Esophagus squamous epithelium (tissue), 5 donors: ENCODE data around the gene CELSR1. TPM values are rescaled to one million over a fixed set of nuclear protein-coding genes. Genes with fewer than 3 reads are reported as not detected.
A peak's percentile ranks its signal among the peaks of the same experiment; 100 is the strongest.
"Not testable (repeated sequence)": the region's sequence is repeated elsewhere in the genome, so short reads cannot be mapped to it uniquely, and the experiment has no call there.

Source experiments
- DNase-seq: peaks from one replicate; lab custom pipeline; 2025; lab: John Stamatoyannopoulos, UW
- H3K27ac ChIP-seq, 4 donors: fragments of 200-600 bp; sonication (generic); one replicate each; pipeline ENCODE4 v1.5.1; 2016 to 2019; ENCODE audit warnings: mild to moderate bottlenecking in 1 of 4
- H3K27me3 ChIP-seq, 4 donors: fragments of 200-600 bp; sonication (generic); 1 replicate in 3 of 4; 2 replicates in 1 of 4; pipeline versions ENCODE4 v1.5.1 to v1.6.0; 2017 to 2021; ENCODE audit warnings: antibody characterized with exemption in 1 of 4
- H3K36me3 ChIP-seq, 3 donors: fragments of 200-600 bp; sonication (generic); one replicate each; pipeline ENCODE4 v1.5.1; 2016 to 2019
- H3K4me1 ChIP-seq, 3 donors: fragments of 200-600 bp; sonication (generic); one replicate each; pipeline ENCODE4 v1.5.1; 2017 to 2019
- H3K4me3 ChIP-seq, 4 donors: fragments of 200-600 bp; sonication (generic); 1 replicate in 3 of 4; 2 replicates in 1 of 4; pipeline ENCODE4 v1.5.1; 2016 to 2019; ENCODE audit warnings: mild to moderate bottlenecking in 2 of 4, moderate library complexity in 1 of 4
- H3K9me3 ChIP-seq, 3 donors: fragments of 200-600 bp; sonication (generic); one replicate each; pipeline ENCODE4 v1.5.1; 2016 to 2019
- POLR2A ChIP-seq, 4 donors: fragments of 450-650 bp; IDR thresholded peaks; one replicate each; pipeline ENCODE4 v1.6.1; 2017; ENCODE audit warnings: antibody characterized with exemption in 4 of 4, mild to moderate bottlenecking in 4 of 4, moderate library complexity in 3 of 4
- WGBS, 2 donors: methylation state at CpG; one replicate each; pipeline ENCODE4 v1.1.5; 2018; 5-methylcytosine and 5-hydroxymethylcytosine counted together
- intact Hi-C: fragments of 100-400 bp; cut with DNase I; formaldehyde crosslinking; loops from one replicate; pipeline ENCODE4 v1.15.0; 2022
- total RNA-seq, 4 donors: library from RNA; depleted of rRNA; stranded (reverse); fragments of >200 nt; gene quantifications; one replicate each; pipeline ENCODE4 v1.1.0, GENCODE V29; 2016
- TF ChIP-seq, protein P1 (sequence below), 6 experiments: fragments of 450-650 bp in 4 of 6; fragments of 200-600 bp in 2 of 6; sonication (generic) in 2 of 6; IDR thresholded peaks; one replicate each; pipeline ENCODE4 v1.5.1; 2016 to 2019; ENCODE audit warnings: antibody characterized with exemption in 6 of 6, mild to moderate bottlenecking in 4 of 6, moderate library complexity in 4 of 6
- donor health status: DM: yes; HTN: yes; CAD: no.

CELSR1 gene
- total RNA-seq, 4 donors from 2014 or later = 38.7 to 50.6 (median 43.7) TPM

DNA sequence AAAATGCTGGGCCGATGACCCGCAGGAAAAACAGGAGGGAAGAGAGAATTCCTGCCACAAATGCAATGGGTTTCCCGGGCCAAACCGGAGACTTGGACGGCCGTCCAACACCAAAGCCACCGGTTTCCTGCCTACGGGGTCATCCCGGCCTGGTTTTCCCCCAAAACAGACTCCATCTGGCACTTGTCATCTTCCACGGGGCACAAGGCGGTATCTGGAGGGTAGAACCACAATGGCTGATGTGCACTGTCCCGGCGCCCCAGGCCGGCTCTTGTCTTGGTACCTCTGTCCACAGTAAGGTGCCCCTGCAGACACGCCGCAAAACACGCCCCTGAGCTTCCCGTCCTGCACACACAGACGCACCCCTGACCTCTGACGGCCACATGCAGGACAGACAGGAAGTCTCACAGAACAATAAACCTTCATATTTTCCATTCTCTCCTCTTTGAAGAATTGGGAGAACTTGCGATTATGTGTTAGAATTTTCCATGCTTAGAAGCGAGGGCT lies 20.1 kb downstream of the CELSR1 start:
- Histone ChIP-seq H3K4me3 (no peak overlapping the region), H3K36me3 (peaks cover 0 to 26% (median 0%) of the 10 kb centered on the region in 3 donors), H3K27ac (peak overlapping the region in 2 of 4 donors; percentile 59 to 67), H3K4me1 (peaks cover 10 to 41% (median 17%) of the 10 kb centered on the region in 3 donors), H3K27me3 (no peaks in the 10 kb centered on the region), H3K9me3 (no peaks in the 10 kb centered on the region)
- TF ChIP-seq POLR2A (IDR thresholded peaks at IDR 0.05) = no peak
- TF ChIP-seq, protein P1, sequence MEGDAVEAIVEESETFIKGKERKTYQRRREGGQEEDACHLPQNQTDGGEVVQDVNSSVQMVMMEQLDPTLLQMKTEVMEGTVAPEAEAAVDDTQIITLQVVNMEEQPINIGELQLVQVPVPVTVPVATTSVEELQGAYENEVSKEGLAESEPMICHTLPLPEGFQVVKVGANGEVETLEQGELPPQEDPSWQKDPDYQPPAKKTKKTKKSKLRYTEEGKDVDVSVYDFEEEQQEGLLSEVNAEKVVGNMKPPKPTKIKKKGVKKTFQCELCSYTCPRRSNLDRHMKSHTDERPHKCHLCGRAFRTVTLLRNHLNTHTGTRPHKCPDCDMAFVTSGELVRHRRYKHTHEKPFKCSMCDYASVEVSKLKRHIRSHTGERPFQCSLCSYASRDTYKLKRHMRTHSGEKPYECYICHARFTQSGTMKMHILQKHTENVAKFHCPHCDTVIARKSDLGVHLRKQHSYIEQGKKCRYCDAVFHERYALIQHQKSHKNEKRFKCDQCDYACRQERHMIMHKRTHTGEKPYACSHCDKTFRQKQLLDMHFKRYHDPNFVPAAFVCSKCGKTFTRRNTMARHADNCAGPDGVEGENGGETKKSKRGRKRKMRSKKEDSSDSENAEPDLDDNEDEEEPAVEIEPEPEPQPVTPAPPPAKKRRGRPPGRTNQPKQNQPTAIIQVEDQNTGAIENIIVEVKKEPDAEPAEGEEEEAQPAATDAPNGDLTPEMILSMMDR (IDR thresholded peaks at IDR 0.05) = no peak
- DNase-seq = no peak
- intact Hi-C loops = no loop called here
- 66 to 68% methylated on average over 4 to 17 of the region's 22 CpGs for WGBS, 2 donors

DNA sequence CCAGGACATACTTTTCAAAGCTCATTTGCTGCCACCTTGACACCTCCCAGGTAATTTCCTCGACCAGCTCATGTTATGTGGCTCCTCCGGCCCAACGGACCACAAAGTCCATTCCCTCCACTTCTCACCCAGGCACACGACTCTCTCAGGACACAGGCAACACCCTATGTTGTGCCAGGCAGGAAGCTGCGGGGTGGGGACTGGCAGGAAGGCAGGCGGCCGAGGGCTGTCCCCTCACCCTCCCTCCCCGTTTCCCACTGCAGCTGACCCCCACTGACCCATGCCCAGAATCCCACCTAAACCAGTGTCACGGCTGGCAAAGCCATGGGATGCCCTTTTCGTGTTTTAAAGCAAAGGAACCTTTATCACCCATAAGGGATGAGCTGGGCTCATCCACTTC lies 20.8 kb downstream of the CELSR1 start:
- Histone ChIP-seq H3K27me3 (no peaks in the 10 kb centered on the region), H3K4me1 (peaks cover 11 to 47% (median 17%) of the 10 kb centered on the region in 3 donors), H3K9me3 (no peaks in the 10 kb centered on the region), H3K4me3 (no peak overlapping the region), H3K27ac (peak overlapping the region in 3 of 4 donors; percentile 26 to 67 (median 59)), H3K36me3 (peaks cover 0 to 26% (median 0%) of the 10 kb centered on the region in 3 donors)
- TF ChIP-seq, protein P1 (IDR thresholded peaks at IDR 0.05) = no peak
- no peak for TF ChIP-seq POLR2A (IDR thresholded peaks at IDR 0.05)
- no peak for DNase-seq
- 62 to 95% methylated on average over 5 to 10 of the region's 10 CpGs for WGBS, 2 donors
- intact Hi-C loops = no loop called here

DNA sequence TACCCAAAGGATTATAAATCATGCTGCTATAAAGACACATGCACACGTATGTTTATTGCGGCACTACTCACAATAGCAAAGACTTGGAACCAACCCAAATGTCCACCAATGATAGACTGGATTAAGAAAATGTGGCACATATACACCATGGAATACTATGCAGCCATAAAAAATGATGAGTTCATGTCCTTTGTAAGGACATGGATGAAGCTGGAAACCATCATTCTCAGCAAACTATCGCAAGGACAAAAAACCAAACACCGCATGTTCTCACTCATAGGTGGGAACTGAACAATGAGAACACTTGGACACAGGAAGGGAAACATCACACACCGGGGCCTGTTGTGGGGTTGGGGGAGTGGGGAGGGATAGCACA lies 21.3 kb downstream of the CELSR1 start:
- H3K36me3 ChIP-seq = peaks cover 0 to 24% (median 0%) of the 10 kb centered on the region in 3 donors
- peak overlapping the region in 1 of 4 donors; percentile 59 for H3K27ac ChIP-seq
- intact Hi-C loops, H3K9me3 ChIP-seq, DNase-seq, H3K27me3 ChIP-seq, H3K4me3 ChIP-seq: not testable (repeated sequence)
- H3K4me1 ChIP-seq = peaks cover 16 to 52% (median 23%) of the 10 kb centered on the region in 3 donors
- 92 to 100% methylated on average over 3 to 5 of the region's 5 CpGs for WGBS, 2 donors

DNA sequence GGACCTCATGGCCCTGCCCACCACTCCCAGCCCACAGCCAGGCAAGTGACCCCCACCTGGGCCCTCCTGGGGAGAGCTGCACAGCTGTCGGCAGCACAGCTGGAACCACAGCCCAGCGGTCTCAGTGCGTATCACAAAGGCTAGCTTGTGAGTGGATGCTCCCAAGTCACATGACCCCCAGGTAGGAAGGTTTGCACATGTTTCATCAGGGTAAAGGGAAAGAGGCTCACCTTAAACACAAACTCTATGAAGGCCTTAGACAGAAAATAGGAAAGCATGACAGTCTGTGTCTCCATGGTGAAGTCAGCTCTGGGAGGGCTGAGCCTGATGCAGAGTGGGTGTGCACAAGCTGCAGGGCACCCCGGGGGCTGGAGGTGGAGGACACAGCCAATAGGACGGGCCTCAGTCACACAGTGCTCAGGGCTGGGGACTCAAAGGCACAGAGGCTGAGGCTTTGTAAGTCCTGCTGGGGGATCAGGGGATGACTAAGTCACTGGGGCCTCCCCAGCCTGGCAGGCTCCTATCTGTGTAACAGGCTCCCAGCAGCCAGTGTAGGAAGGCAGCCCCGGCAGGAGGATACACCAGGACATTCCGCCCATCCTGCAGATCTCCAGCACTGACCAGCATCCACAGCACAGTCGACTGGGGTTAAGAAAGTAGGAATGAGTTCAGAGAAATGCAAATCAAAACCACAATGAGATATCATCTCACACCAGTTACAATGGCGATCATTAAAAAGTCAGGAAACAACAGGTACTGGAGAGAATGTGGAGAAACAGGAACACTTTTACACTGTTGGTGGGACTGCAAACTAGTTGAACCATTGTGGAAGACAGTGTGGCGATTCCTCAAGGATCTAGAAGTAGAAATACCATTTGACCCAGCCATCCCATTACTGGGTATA lies 22.0 kb downstream of the CELSR1 start:
- DNase-seq = no peak
- peak overlapping the region; percentile 81 to 86 (median 83) for H3K27ac ChIP-seq
- peaks cover 19 to 59% (median 24%) of the 10 kb centered on the region in 3 donors for H3K4me1 ChIP-seq
- H3K4me3 ChIP-seq = no peak overlapping the region
- H3K36me3 ChIP-seq = peaks cover 0 to 24% (median 0%) of the 10 kb centered on the region in 3 donors
- 46 to 52% methylated on average over 5 to 7 of the region's 10 CpGs for WGBS, 2 donors
- H3K9me3 ChIP-seq = no peaks in the 10 kb centered on the region
- intact Hi-C loops = no loop called here
- TF ChIP-seq POLR2A (IDR thresholded peaks at IDR 0.05) = no peak
- TF ChIP-seq, protein P1 (IDR thresholded peaks at IDR 0.05) = no peak
- no peaks in the 10 kb centered on the region for H3K27me3 ChIP-seq

DNA sequence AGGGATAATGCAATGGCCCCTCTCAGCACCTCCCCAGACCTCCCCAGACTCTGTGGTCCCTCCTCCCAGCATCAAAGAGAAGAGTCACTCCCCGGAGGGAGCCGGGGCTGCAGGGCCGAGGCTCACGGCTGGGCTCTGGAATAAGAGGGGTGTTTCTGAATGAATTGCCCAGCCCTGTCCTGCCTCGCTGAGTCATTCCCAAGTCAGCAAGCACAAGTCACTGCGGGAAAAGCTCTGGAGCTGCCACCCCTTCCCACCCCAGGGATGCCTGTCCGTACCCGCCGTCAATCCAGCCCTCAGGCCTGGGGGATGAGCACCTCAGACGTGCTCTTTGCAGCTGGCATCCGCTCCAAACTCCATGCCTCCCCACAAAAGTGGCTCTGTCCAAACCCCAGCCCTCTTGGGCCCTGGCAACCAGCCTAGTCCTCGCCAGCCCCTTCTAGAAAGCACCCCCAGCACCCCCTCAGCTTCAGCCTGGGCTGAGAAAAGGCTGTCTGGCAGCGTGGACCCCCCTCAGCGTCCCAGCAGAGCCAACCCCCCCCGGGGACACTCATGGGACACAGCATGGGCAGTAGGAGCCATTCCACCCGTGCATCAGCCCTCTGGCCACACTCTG lies 22.7 kb downstream of the CELSR1 start:
- Histone ChIP-seq H3K4me3 (peak overlapping the region in 2 of 4 donors; percentile 12 to 21), H3K27me3 (no peaks in the 10 kb centered on the region), H3K9me3 (no peaks in the 10 kb centered on the region), H3K36me3 (peaks cover 0 to 24% (median 0%) of the 10 kb centered on the region in 3 donors), H3K27ac (peak overlapping the region; percentile 81 to 86 (median 83)), H3K4me1 (peaks cover 19 to 66% (median 24%) of the 10 kb centered on the region in 3 donors)
- WGBS, 2 donors = 40 to 44% methylated on average over 3 to 7 of the region's 16 CpGs
- TF ChIP-seq POLR2A (IDR thresholded peaks at IDR 0.05) = no peak
- TF ChIP-seq, protein P1 (IDR thresholded peaks at IDR 0.05) = no peak
- intact Hi-C loops = no loop called here
- no peak for DNase-seq
